Measurements from ENCODE around the gene ATF3.

The ATF3 gene

DNA sequence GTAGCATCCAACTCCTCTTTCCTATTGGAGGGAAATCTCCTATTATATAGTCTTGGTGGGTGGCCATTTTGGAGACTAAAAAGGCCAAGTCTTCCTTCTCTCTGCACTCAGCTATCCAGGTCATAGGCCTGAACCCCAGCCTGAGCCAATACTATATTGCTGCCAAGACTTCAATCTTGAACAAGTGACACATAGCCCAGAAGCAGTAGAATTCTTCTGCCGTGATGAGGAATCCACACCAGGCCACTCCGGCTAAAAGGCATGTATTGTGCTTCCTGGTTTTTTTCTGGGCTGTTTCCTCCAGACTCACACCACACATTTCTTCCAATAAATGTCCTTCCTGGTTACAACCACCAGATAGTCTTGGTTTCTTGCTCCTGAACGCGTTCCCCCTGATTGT is 43.0 kb downstream of the ATF3 start:
- H3K9me3 ChIP-seq (ENCODE audit: control insufficient read depth, insufficient read depth, low read depth, low read length), result no peaks in the 10 kb centered on the region
- POLR2A ChIA-PET, result no interaction called here
- CTCF ChIA-PET, result interaction anchor here (1.0 to 1.7 kb wide), 3 partner anchors 10 to 175 kb away, joined by 3 to 9 read pairs (median 3); no protein-coding TSS in a partner anchor
- TF ChIP-seq ZNF600 (tag by site-specific recombination; IDR thresholded peaks at IDR 0.05) (no peak), ZNF112 (tag by site-specific recombination; IDR thresholded peaks at IDR 0.05) (no peak), BCL11A (tag by site-specific recombination; IDR thresholded peaks at IDR 0.05; ENCODE audit: low read depth) (no peak), ZIC2 (tag by site-specific recombination; IDR thresholded peaks at IDR 0.05) (no peak), YY2 (tag by site-specific recombination; IDR thresholded peaks at IDR 0.05) (no peak), ZNF16 (tag by site-specific recombination; IDR thresholded peaks at IDR 0.05; ENCODE audit: low read depth) (no peak), ZNF645 (tag by site-specific recombination; IDR thresholded peaks at IDR 0.05) (no peak), ZNF10 (tag by site-specific recombination; IDR thresholded peaks at IDR 0.05) (no peak), ZNF202 (tag by site-specific recombination; IDR thresholded peaks at IDR 0.05; ENCODE audit: borderline replicate concordance) (no peak), KLF9 (tag by site-specific recombination; IDR thresholded peaks at IDR 0.05; ENCODE audit: low read depth) (no peak)
- TF ChIP-seq, protein P1, sequence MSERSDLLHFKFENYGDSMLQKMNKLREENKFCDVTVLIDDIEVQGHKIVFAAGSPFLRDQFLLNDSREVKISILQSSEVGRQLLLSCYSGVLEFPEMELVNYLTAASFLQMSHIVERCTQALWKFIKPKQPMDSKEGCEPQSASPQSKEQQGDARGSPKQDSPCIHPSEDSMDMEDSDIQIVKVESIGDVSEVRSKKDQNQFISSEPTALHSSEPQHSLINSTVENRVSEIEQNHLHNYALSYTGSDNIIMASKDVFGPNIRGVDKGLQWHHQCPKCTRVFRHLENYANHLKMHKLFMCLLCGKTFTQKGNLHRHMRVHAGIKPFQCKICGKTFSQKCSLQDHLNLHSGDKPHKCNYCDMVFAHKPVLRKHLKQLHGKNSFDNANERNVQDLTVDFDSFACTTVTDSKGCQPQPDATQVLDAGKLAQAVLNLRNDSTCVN (tag by site-specific recombination; optimal IDR thresholded peaks at IDR 0.05), result no peak
- no peaks in the 10 kb centered on the region for H3K36me3 ChIP-seq (ENCODE audit: control insufficient read depth in 2 of 2, insufficient read depth in 1 of 2, low read length in 2 of 2)
- H3K4me1 ChIP-seq (ENCODE audit: control insufficient read depth, insufficient read depth, low read length), result no peaks in the 10 kb centered on the region
- no peak overlapping the region for H3K4me3 ChIP-seq (ENCODE audit: low read depth, low read length)
- H3K27ac ChIP-seq (ENCODE audit: extremely low read depth, low read depth, low read length), result no peak overlapping the region

- H3K4me1 ChIP-seq (ENCODE audit: control insufficient read depth, insufficient read depth, low read length), result no peaks in the 10 kb centered on the region
- ChIA-PET POLR2A (interaction anchor here (0.8 kb wide), 1 partner anchor 206 kb away, joined by 3 read pairs; the partner anchor contains the start of gene FLVCR1), CTCF (interaction anchor here (1.0 to 1.4 kb wide), 4 partner anchors 13 to 196 kb away, joined by 3 to 15 read pairs (median 4); no protein-coding TSS in a partner anchor)
- no peak for TF ChIP-seq ZNF37A (tag by site-specific recombination; IDR thresholded peaks at IDR 0.05)
- H3K36me3 ChIP-seq (ENCODE audit: control insufficient read depth in 2 of 2, insufficient read depth in 1 of 2, low read length in 2 of 2), result no peaks in the 10 kb centered on the region
- no peak overlapping the region for H3K27ac ChIP-seq (ENCODE audit: extremely low read depth, low read depth, low read length)
- H3K9me3 ChIP-seq (ENCODE audit: control insufficient read depth, insufficient read depth, low read depth, low read length), result no peaks in the 10 kb centered on the region
- no peak overlapping the region for H3K4me3 ChIP-seq (ENCODE audit: low read depth, low read length)
Observed at GRCh38 chr1:212651977-212652376, 43.4 kb downstream of the ATF3 start.

DNA sequence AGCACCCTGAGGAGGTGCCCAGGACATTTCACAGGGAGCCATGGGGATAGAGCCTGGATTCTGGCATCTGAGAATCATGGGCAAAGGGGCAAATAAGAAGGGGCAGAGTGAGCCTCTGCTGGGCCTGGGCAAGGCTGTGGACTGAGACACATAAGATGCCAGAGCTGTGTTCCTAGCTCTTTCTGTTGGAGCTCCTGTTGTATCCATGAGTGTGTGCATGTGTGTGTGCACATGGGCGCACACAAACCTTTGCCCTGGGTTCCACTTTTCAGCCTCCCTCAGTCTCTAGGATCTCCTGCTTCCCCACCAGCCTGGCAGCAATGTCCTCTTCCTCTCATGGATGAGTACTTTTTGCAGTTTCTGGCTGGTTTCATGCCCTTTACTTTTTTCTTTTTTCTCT is 44.0 kb downstream of the ATF3 start:
- H3K36me3 ChIP-seq (ENCODE audit: control insufficient read depth in 2 of 2, insufficient read depth in 1 of 2, low read length in 2 of 2), result no peaks in the 10 kb centered on the region

More for the DNA sequence above, 44.0 kb downstream of the ATF3 start:
- no peaks in the 10 kb centered on the region for H3K9me3 ChIP-seq (ENCODE audit: control insufficient read depth, insufficient read depth, low read depth, low read length)
- H3K4me1 ChIP-seq (ENCODE audit: control insufficient read depth, insufficient read depth, low read length), result no peaks in the 10 kb centered on the region
- no peak overlapping the region for H3K4me3 ChIP-seq (ENCODE audit: low read depth, low read length)
- ChIA-PET CTCF (interaction anchor here (1.0 to 1.4 kb wide), 4 partner anchors 12 to 197 kb away, joined by 3 to 15 read pairs (median 4); no protein-coding TSS in a partner anchor), POLR2A (interaction anchor here (0.8 kb wide), 1 partner anchor 205 kb away, joined by 3 read pairs; the partner anchor contains the start of gene FLVCR1)
- TF ChIP-seq ZNF558 (tag by site-specific recombination; IDR thresholded peaks at IDR 0.05), result no peak
- TF ChIP-seq ZNF221 (tag by site-specific recombination; IDR thresholded peaks at IDR 0.05; ENCODE audit: borderline replicate concordance), result no peak
- no peak for TF ChIP-seq ZFP41 (tag by site-specific recombination; IDR thresholded peaks at IDR 0.05; ENCODE audit: borderline replicate concordance)
- no peak for TF ChIP-seq ZSCAN16 (tag by site-specific recombination; IDR thresholded peaks at IDR 0.05)
- no peak for TF ChIP-seq ZNF148 (tag by site-specific recombination; IDR thresholded peaks at IDR 0.05; ENCODE audit: borderline replicate concordance)
- no peak for TF ChIP-seq ZNF19 (tag by site-specific recombination; IDR thresholded peaks at IDR 0.05; ENCODE audit: low read depth)
- TF ChIP-seq SALL2 (tag by site-specific recombination; IDR thresholded peaks at IDR 0.05; ENCODE audit: borderline replicate concordance), result no peak
- TF ChIP-seq ZNF202 (tag by site-specific recombination; IDR thresholded peaks at IDR 0.05; ENCODE audit: borderline replicate concordance), result no peak
- no peak overlapping the region for H3K27ac ChIP-seq (ENCODE audit: extremely low read depth, low read depth, low read length)

Measured in HEK293 (cell line).